ENCODE measurements around the gene SPDYA. TPM values are rescaled to one million over a fixed set of nuclear protein-coding genes. Genes with fewer than 3 reads are reported as not detected.
A peak's percentile ranks its signal among the peaks of the same experiment; 100 is the strongest.

SPDYA gene
- total and polyA plus RNA-seq, 2 donors: 0.04 to 7.1 TPM

DNA sequence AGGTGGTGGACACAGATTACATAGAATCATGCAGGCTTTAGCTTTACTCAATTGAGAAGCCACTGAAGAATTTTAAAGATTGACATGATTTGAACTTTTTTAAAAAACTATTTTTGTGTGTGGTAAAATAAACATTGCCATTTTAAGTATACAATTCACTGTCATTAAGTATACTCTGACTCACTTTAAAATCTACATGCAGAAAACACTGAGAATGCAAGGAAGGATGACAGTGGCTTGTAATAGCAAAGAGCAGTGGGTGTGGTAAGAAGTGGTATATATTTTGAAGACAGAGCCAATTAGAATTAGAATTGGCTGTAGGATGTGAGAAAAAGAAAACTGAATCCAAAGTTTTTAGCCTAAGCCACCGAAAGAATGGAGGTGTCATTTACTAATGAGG, 44.6 kb downstream of the SPDYA start:
- Histone ChIP-seq H3K4me1 (ENCODE audit: insufficient read depth) (no peaks in the 10 kb centered on the region), H3K27ac (ENCODE audit: low read depth) (no peak overlapping the region), H3K36me3 (ENCODE audit: insufficient read depth) (no peaks in the 10 kb centered on the region), H3K4me3 (ENCODE audit: low read depth, low read length) (no peak overlapping the region)
- no peak for DNase-seq (ENCODE audit: extremely low spot score)
- 94% methylated on average over 1 of the region's 1 CpG for WGBS

DNA sequence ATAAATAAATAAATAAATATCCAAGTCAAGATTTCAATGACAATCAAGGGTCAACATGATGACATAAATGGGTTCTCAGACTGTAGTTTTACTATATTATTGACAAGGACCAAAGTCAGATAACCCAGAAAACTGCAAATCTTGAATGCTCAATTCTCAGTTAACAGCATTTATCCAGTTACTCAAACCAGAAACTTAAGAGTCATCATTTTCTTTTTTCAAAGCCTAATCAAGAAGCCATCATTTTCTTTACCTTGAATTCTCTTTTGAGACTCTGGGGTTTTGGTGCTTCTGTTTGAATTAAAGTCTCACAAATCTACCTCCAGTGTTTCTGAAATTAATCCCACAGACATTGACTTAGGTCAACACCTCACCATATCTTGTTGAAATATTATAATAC, 45.3 kb downstream of the SPDYA start:
- no peaks in the 10 kb centered on the region for H3K4me1 ChIP-seq (ENCODE audit: insufficient read depth)
- H3K36me3 ChIP-seq (ENCODE audit: insufficient read depth): no peaks in the 10 kb centered on the region
- no peak overlapping the region for H3K4me3 ChIP-seq (ENCODE audit: low read depth, low read length)
- no peak overlapping the region for H3K27ac ChIP-seq (ENCODE audit: low read depth)
- no peak for DNase-seq (ENCODE audit: extremely low spot score)

GRCh38 chr2:28868611-28869010, 58.0 kb downstream of the SPDYA start:
- no peak for DNase-seq (ENCODE audit: extremely low spot score)
- Histone ChIP-seq H3K4me3 (ENCODE audit: low read depth, low read length) (peak overlapping the region; percentile 7), H3K36me3 (ENCODE audit: insufficient read depth) (no peaks in the 10 kb centered on the region), H3K4me1 (ENCODE audit: insufficient read depth) (peaks cover 2% of the 10 kb centered on the region), H3K27ac (ENCODE audit: low read depth) (no peak overlapping the region)
- 77% methylated on average over 12 of the region's 12 CpGs for WGBS

DNA sequence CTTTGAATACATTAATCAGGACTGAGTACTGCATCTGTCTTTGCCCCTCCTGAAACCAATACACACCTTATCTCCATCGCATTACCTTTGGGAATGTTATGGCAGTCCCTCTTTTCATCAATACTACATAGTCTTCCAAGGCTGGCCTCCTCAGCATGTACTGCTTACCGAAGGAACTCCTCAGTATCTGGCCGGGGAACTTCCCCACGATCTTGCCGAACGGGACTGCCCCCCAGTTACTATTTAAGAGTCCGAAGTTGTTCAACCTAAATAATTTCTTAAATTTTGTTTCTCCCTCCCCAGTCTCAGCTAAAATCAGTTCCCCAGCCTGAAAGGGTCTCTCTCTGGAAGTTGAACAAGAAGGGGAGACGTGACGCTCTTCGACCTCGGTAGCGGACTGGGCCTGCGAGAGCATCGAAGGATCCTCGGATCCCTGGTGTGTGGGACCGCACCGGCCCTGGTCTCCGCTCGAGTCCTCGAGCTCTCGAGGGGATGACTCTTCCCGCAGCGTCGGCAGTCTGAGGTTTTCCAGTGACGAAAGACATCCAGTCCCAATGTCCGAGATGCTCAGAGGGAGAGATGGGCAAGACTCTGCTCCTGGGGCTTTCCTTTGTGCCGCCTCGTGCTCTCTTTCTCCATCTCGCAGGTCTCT, 59.0 kb downstream of the SPDYA start:
- peaks cover 2% of the 10 kb centered on the region for H3K4me1 ChIP-seq (ENCODE audit: insufficient read depth)
- H3K4me3 ChIP-seq (ENCODE audit: low read depth, low read length): peak overlapping the region; percentile 63
- under 1% methylated on average over 29 of the region's 29 CpGs for WGBS
- H3K27ac ChIP-seq (ENCODE audit: low read depth): no peak overlapping the region
- no peaks in the 10 kb centered on the region for H3K36me3 ChIP-seq (ENCODE audit: insufficient read depth)
- no peak for DNase-seq (ENCODE audit: extremely low spot score)

GRCh38 chr2:28870146-28870891, 59.7 kb downstream of the SPDYA start, which contains the start of gene TRMT61B:
TRMT61B (minus strand) TSS chr2:28870309; CDS start chr2:28870277, 32 bp downstream.
- WGBS: under 1% methylated on average over 57 of the region's 57 CpGs
- H3K4me1 ChIP-seq (ENCODE audit: insufficient read depth): peaks cover 2% of the 10 kb centered on the region
- H3K4me3 ChIP-seq (ENCODE audit: low read depth, low read length): peak within 1 kb of the TSS; percentile 63
- peak within 1 kb of the TSS; percentile 57 for H3K27ac ChIP-seq (ENCODE audit: low read depth)
- peak; percentile 80 for DNase-seq (ENCODE audit: extremely low spot score)
- H3K36me3 ChIP-seq (ENCODE audit: insufficient read depth): no peaks in the 10 kb centered on the region

GRCh38 chr2:28871620-28872019, 61.0 kb downstream of the SPDYA start:
- no peak for DNase-seq (ENCODE audit: extremely low spot score)
- H3K36me3 ChIP-seq (ENCODE audit: insufficient read depth): no peaks in the 10 kb centered on the region
- 73% methylated on average over 3 of the region's 3 CpGs for WGBS
- H3K4me1 ChIP-seq (ENCODE audit: insufficient read depth): peaks cover 2% of the 10 kb centered on the region
- H3K27ac ChIP-seq (ENCODE audit: low read depth): no peak overlapping the region
- H3K4me3 ChIP-seq (ENCODE audit: low read depth, low read length): no peak overlapping the region

DNA sequence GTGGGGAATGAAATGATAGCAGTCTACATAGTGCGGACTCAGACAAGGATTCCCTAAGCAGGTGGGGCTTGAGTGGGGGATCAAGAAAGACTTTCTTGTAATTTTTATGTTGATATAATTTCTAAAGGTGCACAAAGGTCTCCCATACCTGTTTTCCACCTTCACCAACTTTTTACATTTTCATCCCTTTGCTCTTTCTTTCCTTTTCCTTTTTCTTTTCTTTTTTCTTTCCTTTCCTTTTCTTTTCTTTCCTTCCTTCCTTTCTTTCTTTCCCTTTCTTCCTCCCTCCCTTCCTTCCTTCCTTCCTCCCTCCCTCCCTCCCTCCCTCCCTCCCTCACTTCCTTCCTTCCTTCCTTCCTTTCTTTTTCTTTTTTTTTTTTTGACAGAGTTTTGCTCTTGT, 69.6 kb downstream of the SPDYA start:
- Histone ChIP-seq H3K4me1 (ENCODE audit: insufficient read depth) (no peaks in the 10 kb centered on the region), H3K27ac (ENCODE audit: low read depth) (no peak overlapping the region), H3K4me3 (ENCODE audit: low read depth, low read length) (no peak overlapping the region), H3K36me3 (ENCODE audit: insufficient read depth) (no peaks in the 10 kb centered on the region)
- 79% methylated on average over 1 of the region's 1 CpG for WGBS
- no peak for DNase-seq (ENCODE audit: extremely low spot score)

- no peaks in the 10 kb centered on the region for H3K36me3 ChIP-seq (ENCODE audit: insufficient read depth)
- WGBS: 94% methylated on average over 21 of the region's 21 CpGs
- no peak overlapping the region for H3K4me3 ChIP-seq (ENCODE audit: low read depth, low read length)
- DNase-seq (ENCODE audit: extremely low spot score): no peak
- H3K4me1 ChIP-seq (ENCODE audit: insufficient read depth): no peaks in the 10 kb centered on the region
- H3K27ac ChIP-seq (ENCODE audit: low read depth): no peak overlapping the region
These were observed 82.9 kb downstream of the SPDYA start for GRCh38 chr2:28893488-28893887.

DNA sequence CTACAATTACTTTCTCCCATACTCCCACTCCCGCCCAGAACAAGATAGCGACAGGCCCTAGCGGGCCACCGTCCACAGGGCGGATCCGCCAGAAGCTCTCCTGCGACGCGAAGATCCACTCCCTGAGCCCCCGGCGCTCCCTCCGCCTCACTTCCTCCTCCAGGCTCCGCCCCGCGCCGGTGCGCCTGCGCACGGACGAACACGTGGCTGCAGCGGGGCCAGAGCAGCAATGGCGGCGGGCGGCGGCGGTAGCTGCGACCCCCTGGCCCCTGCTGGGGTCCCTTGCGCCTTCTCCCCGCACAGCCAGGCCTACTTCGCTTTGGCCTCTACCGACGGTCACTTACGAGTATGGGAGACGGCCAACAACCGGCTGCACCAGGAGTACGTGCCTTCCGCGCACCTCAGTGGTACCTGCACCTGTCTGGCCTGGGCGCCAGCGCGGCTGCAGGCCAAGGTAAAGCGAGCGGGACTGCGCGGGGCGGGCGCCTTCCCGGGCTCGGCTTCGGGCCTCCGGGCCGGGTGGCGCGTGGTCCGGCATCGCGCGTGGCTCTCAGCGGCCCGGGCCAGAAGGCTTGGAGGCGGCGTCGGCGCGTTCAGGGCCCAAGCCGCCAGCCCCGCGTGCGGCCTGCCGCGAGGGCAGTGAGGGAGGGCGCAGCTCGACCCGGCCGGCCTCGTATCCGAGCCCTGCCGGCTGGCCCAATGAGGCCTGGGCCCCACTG, 84.0 kb downstream of the SPDYA start, which contains the start of gene WDR43:
Gene WDR43, plus strand, starts transcription at position 198 of the 719 bp plus-strand sequence. Its CDS starts 32 bp downstream, at position 230.
- Histone ChIP-seq H3K4me1 (ENCODE audit: insufficient read depth) (no peaks in the 10 kb centered on the region), H3K36me3 (ENCODE audit: insufficient read depth) (no peaks in the 10 kb centered on the region), H3K4me3 (ENCODE audit: low read depth, low read length) (peak within 1 kb of the TSS; percentile 98), H3K27ac (ENCODE audit: low read depth) (no peak within 1 kb of the TSS)
- DNase-seq (ENCODE audit: extremely low spot score): peak; percentile 93
- under 1% methylated on average over 79 of the region's 79 CpGs for WGBS

DNA sequence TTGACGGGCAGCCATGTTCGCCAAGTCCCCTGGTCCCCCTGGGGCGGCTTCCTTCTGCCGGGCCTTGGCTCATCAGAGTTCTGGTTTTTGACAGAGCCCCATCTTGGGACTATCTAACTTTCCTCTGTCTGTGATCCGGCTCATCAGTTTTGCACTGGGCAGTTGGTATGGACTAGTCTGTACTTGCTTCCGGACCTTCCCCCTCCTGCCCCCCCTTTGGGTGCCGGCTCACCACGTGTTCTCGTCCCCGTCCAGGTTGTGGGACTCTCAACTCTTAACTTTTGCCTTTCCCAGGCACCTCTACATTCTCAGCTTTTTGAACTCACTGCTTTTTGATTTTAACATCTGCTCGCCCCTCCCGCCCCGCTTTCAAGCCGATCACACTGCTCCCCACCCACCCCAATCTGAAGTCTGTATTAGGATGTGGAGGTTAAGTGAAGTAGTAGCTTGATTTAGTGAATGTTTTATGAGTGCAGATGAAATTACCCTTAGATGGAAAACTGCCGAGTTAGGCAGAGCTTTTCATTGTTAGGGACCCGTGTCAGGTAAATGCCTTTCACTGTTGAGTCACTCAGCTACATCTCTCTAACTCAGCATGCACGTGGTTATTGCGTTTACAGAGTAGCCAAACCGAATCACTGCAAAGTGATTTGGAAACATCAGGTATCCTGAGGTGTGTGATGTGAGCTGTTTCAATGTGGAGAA, 84.7 kb downstream of the SPDYA start:
- WGBS: 1% methylated on average over 19 of the region's 19 CpGs

DNA sequence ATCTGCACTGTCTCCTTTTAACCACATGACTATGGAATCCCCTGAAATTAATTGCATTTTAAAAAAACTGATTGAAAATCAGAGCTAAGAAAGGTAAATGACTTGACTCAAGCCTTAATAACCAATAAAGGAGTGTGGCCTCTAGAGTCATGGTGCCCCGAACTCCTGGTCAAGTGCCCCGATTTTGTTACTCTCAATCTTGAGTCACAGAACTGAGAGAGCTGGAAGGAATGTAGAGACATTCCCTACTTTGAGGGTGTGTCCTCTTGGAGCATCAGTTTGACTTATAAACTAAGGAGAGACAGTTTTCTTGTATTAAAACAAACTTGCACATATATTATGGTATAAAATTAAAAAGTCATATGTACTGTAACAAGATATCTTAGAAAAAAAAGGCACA, 86.3 kb downstream of the SPDYA start:
- 59% methylated on average over 2 of the region's 2 CpGs for WGBS
- no peak for DNase-seq (ENCODE audit: extremely low spot score)
- Histone ChIP-seq H3K27ac (ENCODE audit: low read depth) (no peak overlapping the region), H3K4me3 (ENCODE audit: low read depth, low read length) (no peak overlapping the region), H3K4me1 (ENCODE audit: insufficient read depth) (no peaks in the 10 kb centered on the region), H3K36me3 (ENCODE audit: insufficient read depth) (no peaks in the 10 kb centered on the region)

More for the DNA sequence above, 84.7 kb downstream of the SPDYA start:
- no peak for DNase-seq (ENCODE audit: extremely low spot score)
- Histone ChIP-seq H3K4me3 (ENCODE audit: low read depth, low read length) (peak overlapping the region; percentile 98), H3K27ac (ENCODE audit: low read depth) (no peak overlapping the region), H3K4me1 (ENCODE audit: insufficient read depth) (no peaks in the 10 kb centered on the region), H3K36me3 (ENCODE audit: insufficient read depth) (no peaks in the 10 kb centered on the region)

DNA sequence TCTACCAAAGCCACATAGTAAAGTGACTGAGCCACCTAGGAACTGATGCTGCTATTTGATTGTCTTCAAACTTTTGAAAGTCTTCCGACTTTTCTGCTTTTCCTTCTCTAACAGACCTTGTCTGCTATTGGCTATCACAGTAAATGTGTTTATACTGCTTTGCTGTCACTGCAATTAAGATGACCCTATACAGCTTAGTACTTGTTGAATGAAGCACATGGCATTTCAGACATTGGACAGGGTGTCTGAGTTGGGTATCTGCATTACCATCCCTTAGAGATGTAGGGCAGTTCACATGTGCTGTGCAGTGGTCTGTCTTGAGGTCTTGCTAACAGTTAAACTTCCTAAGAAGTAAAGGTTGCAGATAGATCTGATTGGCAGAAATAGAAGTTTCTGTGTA, 87.4 kb downstream of the SPDYA start:
- Histone ChIP-seq H3K27ac (ENCODE audit: low read depth) (no peak overlapping the region), H3K36me3 (ENCODE audit: insufficient read depth) (peaks cover 4% of the 10 kb centered on the region), H3K4me3 (ENCODE audit: low read depth, low read length) (no peak overlapping the region), H3K4me1 (ENCODE audit: insufficient read depth) (no peaks in the 10 kb centered on the region)
- WGBS: 55% methylated on average over 1 of the region's 1 CpG
- DNase-seq (ENCODE audit: extremely low spot score): no peak
